GM04503 (cell line): ENCODE measurements around the gene TBX4.

Experiments
- DNase-seq: peaks from one replicate; pipeline ENCODE4 v3.0.0-alpha.2; 2012; ENCODE audit warnings: low read depth

Gene TBX4

DNA sequence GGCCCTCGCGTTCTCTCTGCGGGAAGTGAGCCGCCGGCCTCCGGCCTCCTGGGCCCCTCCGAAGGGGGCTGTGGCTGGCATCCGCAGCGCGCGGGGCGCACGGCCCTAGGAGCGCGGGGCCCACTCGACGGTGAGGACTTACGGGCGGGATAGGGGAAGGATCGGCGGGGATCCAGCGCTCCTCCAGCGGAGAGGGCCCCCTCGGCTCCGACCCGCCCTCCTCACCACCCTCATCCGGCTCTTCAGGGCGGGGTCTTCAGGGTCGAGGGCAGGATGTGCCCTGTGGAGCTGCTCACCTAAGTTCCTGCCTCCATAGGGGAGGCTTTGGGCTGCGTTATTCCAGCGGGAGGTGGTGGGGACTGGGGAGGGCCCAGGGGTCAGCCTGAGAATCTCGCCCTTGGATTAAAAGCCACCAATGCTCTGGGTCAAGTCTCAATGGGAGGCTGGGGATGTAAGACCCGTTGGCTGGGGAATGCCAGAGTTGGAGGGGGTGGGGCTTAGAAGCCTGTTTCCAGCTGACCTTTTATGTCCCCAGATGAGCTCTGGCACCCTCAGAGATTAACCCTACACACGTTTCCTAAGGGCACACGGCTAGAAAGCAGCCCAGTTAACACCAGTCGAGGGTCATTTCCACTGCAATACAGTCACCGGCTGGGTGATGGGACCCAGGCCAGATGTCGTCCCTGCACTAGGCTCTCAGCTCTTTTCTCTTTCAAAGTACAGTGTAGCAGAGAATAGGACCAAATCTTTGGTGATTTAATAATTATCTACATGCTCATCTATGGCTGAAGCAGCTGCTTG, 39.2 kb upstream of the TBX4 start:
- DNase-seq, result no peak

DNA sequence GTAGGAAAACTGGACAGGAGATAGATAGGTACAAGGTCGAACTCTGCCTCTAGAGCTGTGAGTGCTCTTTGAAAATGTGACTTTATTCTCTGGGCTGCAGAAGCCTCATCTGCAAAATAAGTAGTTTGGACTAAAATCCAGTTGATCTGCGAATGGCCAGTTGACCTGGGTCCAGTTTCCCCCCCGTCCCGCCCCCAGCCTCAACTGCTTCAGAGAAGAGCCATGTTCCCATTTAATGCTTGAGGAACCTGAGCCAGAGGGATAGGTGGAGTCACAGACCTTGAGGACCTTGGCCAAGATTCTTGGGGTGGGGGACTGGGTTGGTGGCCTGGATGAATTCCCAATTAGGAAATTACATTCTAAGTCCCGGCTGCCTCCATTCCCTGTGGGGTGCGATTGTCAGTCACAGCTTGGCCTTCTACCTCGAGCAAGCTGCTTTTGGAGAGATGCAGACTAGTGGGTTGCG, 38.5 kb upstream of the TBX4 start:
- no peak for DNase-seq

DNA sequence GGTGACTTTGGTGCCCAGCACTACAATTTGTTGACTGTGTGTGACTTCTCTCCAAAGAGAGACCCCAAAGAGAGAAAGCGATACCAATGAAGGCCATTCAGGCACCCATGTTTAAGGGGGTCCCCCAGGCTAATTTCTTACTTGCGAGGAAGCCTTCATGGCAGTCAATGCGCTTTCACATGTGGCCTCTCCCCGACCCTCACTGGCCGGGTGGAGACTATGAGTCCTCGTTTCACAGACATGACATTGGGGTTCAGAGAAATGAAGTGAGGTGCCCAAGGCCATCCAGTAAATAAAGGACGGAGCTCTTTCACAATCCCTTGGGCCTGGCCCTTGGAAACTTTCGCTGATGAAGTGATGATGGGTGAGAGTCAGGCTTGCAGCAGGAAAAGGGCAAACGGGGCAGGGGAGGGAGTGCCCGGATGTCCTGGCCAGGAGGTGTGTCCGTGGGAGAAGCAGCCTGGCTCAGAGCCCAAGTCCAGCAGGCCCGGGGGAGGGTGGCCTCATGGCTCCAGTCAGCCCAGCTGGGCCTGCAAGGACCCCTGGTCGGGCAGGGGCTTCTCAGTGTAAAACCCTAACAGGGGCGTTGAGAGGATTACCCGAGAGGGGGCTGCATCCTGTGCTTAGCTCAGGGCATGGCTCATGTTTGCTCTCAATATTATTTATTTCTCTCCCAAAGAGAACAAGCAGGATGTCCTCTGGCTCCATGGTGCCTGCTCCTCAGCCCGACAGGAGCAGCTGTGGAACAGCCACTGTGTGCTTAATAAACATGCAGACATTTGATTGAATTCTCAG, 37.9 kb upstream of the TBX4 start:
- no peak for DNase-seq

DNA sequence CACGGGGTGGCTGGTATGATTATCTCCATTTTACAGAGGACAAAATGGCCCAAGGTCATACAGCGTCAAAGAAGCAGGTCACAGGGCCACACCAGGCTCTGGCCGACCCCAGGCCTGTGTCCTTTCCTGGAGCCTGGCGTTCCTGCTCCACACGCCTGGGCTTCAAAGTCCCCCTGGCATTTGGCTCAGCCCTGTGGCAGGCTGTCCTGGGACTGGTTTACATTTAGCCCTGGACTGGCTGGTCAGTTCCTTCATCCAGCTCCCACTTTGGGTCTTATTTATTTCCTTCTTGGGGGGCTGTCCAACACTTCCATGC, 37.3 kb upstream of the TBX4 start:
- DNase-seq, result no peak

DNA sequence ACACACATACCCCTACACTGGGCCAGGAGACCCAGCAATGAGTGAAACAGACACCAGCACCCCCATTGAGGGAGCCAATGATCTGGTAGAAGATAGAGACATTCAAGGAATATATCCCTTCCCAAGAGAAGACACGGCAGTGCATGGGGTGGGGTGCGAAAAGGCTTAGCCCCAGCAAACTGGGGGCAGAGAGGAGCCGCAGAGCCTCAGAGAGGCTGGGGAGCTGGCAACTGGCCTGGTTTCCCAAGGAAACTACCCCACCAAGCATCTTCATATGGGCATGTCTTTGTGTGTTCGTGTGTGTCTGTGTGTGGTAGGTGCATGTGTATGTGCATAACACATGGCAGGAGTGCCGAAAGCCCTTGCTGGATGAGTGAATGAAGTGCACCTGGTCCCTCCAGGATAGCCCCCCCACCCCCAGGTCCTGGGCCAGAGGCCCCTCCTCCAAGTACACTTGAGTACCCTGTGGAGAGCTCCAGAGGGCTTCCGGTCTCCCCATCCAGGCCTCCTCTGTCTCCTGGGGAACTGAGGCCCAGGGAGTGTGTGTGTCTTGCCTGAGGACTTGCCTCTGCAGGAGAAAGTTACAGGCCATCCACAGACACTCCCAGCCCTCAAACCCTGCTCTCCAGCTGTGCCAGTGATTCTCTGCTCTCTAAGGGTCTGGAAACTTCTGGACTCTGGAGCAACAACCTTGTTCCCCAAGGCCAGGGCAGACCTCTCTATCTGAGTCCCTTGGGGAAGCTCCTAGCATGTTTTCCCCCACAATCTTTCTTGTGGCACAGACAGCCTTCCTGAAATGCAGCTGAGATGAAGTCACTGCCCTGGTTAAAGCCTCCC, 36.6 kb upstream of the TBX4 start:
- no peak for DNase-seq

DNA sequence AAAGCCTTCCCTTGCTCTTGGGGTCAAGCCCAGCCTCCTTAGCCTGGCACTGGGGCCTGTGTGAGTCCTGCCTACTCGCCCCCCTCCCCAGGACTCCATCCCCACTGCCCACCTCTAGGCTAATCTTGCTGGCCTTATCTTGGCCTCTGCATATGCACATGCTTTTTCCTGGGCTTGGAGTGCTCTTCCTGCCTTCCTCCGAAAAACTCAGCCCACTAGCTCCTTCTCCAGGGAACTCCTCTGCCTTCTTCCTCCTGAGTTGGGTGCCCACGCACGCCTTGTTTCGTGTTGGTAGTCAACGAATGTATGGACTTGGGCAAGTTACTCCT, 36.0 kb upstream of the TBX4 start:
- DNase-seq, result no peak

DNA sequence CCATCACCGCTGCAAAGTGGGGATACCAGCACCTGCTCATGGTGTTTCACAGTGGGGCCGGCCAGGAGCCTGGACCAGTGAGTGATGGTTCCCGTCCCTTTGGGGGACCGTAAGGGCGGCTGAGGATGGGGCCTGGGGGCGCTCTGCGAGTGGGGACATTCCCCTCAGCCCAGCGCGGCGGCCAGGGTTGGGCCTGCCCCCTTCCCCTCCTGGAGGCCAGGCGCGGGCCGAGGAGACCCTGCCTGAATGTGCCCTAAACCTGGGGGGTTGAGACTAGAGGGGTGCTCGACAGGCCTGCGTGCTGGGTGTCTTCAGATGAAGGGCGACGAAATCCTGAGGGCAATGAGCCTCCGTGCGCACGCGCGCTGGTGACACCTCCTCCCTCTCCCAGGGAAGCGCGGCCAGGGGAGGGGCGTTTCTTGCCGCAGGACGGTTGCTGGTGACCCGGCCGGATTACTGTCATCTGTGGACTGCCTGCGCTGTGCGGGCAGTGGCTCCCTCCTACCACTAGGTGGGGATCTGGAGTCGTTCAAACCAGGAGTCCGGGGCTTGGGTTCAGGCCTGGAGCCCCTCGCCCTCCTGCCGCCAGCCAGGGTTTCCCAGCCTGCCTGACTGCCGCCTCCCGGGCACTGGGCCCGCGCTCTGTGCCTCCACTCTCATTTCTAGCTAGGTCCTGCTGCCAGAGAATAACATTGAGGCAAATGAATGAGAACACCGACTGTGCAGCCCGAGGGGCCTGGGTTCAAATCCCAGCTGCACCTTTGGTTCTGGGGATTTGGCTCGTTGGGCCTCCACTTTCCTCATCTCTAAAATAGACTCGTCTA, 35.5 kb upstream of the TBX4 start:
- no peak for DNase-seq

DNA sequence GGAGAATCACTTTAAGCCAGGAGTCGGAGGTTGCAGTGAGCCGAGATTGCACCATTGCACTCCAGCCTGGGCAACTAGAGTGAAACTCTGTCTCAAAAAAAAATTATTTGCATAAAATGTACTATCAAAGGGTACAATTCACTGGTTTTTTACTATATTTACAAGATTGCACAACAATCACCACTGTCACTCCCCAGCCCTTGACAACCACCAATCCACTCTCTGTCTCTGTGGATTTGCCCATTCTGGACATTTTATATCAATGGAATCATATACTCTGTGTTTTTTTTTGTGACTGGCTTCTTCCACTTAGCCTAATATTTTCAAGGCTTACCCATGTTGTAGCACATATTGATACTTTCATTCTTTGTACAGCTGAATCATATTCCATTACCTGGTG, 33.8 kb upstream of the TBX4 start:
- no peak for DNase-seq

DNA sequence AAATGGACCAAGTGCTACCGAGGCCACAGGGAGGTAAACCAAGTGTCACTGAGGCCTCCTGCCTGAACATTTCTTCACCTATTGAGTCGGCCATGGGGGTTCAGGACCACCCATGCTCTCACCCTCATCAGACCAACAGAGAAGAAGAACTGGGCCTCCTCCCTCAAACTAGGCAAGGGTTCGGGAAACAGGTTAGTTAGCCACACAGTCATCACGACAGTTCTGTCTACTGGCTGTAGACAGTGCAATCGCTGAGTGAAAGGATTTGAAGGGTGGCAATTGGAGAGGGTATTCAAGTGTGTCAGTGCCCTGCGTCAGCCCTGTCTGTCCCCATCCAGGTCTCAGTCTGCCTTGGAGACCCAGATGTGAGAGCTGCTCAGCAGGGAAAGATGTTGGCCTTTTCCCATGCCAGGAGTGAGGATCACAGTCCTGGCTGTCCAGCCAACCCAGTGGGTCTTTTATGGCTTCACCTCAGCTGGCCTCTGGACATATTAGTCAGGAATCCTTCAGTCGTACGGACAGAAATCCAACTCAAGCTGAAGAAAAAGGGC, 32.7 kb upstream of the TBX4 start:
- no peak for DNase-seq

DNA sequence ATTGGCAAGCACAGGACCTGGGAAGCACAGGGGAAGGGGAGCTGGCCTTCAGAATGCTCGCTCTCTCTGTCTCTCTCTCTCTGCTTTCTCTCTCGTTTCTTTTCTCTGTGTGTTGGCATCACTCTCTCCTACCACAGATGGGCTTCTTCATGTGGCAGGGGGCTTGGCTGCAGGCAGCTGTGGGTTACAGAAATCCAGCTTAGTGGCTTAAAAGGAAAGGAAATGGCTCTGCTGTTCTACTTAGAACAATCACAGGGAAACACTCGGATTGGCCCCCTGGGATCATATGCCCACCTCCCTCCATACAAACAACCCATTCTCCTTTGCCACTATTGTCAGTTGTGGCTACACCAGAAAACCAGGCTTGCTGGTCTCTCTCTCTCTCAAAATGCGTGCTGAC, 32.2 kb upstream of the TBX4 start:
- DNase-seq, result no peak

DNA sequence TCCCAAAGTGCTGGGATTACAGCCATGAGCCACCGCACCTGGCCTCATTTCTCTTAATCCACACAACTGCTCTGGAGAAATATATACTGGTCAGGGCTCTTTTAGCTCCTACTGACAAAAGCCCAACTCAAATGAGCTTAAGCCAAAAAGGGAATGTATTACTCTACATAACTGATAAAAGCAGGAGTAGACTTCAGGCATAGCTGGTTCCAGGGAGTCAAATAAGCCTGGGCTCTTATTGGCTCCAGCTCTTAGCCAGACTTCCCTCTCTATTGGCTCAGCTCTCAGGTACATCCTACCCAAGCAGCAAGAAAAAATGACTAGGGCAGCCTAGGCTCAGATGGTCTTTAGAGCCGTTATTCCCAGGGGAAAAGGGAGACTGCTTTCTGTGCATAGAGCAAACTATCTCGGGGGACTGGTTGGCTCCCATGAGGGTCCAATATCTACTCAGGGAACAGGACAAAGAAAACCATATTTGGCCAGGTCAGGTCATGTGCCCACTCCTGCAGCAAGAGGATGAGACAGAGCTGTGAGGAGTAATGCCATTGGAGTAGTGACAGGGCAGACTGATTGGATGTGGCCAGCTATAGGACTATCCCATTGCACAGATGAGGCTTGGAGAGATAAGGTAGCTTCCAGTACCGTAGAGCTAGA, 31.4 kb upstream of the TBX4 start:
- DNase-seq, result no peak

DNA sequence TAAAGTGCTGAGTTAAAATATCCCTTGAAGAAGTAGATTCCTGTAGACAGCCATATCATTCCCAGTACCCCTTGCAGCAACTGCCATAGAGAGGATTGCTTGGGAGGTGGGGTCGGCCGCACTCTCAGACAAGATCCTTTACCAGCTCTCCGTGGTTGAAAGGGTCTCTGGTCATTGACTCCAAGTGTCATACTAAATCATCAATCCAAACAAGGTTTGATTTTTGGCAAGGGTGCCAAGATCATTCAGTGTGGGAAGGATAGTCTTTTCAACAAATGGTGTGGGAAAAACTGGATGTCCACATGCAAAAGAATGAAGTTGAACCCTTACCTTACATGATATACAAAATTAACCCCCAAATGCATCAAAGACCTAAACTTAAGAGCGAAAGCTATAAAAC, 30.8 kb upstream of the TBX4 start:
- DNase-seq, result no peak

DNA sequence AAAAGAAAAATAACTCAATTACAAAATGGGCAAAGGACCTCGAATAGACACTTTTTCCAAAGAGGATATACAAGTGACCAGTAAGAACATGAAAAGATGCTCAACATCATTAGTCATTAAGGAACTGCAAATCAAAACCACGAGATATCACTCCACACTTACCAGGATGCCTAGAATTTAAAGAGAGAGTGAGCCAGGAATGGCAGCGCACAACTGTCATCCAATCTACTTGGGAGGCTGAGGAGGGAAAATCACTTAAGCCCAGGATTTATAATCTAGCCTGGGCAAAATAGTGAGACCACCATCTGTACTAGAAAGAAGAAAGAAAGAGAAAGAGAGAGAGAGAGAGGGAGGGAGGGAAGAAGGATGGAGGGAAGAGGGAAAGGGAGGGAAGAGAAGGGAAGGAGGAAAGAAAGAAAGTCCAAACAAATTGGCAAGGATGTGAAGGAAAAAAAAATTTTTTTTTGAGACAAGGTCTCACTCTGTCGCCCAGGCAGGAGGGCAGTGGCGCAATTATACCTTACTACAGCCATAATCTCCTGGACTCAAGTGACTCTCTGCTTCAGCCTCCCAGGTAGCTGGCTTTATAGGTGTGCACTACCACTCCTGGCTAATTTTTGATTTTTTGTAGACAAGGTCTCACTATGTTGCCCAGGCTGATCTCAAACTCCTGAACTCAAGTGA, 30.0 kb upstream of the TBX4 start:
- no peak for DNase-seq

DNA sequence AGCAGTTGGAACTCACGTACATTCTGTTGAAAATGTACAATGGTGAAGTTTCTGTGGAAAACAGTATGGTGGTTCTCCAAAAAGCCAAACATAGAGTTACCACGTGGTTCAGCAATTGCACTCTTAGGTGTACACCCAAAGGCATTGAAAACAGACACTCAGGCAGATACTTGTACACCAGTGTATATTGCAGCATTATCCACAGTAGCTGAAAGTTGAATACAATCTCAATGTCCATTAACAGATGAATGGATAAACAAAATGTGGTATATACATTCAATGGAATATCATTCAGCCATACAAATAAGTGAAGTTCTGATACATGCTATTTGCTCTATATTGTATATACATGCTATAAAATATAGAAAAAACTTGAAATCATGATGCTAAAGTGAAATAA, 29.4 kb upstream of the TBX4 start:
- no peak for DNase-seq

DNA sequence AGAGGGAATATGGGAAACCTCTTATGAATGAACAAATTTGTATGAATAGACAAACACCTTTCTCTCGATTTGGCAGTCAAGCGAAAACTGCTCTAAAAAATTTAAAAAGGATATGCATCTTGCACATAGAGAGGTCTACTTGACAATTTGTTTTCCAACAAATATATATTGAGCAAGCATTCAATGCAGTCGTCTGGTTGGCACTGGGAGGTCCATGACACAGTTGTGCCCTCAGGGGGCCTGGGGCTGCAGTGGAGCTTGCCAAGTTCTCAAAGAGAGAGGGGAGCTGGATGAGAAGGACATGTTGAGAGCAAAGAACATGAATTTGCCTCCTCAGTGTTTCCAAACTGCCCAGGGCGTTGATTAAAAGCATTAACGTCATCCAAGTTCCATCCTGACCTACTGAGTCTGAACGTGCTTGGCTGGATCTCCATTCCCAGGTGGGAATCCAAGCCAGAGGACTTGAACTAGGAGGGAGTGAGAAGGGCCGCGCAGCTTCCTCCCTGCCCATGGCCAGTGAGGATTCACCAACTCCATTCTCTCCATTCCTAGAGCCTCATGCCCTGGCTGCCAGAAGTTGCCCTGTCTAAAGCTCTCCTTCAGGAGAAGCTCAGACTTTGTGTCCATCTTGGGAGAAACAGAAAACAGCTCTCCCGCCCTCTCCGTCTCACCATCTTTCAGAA, 28.1 kb upstream of the TBX4 start:
- no peak for DNase-seq

DNA sequence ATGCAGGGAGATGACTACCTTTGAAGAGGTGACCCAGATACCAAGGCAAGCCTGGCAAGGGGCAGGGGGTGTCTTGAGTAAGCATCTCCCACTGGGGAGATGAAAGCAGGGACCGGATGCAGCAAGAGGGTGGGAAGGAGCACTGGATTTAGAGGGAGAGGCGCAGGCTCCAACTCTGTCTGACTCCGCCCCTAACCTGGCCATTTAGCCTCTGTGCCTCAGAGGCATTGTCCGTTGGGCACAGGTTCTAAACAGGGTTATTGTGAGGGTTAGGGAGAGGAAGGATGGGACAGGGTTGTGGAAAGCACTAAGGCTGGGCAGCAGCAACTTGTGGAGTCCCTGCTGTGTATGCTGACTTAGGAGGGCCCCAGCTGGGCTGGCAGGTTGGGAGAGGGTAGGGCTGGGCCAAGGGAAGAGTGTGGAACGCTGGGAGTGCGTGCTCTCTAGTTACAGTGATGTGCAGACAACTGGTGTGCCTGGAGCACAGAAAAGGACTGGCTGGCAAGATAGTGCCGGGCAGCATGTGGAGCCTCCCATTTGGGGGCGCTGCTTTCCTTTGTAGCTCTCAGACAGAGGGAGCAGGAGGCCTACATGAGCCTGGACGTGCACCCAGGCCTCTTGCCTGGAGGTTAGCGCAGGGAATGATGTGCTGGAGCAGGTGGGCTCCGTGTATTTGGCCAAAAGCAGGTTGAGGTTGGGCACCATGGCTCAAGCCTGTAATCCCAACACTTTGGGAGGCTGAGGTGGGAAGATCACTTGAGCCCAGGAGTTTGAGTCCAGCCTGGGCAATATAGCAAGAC, 26.3 kb upstream of the TBX4 start:
- no peak for DNase-seq

DNA sequence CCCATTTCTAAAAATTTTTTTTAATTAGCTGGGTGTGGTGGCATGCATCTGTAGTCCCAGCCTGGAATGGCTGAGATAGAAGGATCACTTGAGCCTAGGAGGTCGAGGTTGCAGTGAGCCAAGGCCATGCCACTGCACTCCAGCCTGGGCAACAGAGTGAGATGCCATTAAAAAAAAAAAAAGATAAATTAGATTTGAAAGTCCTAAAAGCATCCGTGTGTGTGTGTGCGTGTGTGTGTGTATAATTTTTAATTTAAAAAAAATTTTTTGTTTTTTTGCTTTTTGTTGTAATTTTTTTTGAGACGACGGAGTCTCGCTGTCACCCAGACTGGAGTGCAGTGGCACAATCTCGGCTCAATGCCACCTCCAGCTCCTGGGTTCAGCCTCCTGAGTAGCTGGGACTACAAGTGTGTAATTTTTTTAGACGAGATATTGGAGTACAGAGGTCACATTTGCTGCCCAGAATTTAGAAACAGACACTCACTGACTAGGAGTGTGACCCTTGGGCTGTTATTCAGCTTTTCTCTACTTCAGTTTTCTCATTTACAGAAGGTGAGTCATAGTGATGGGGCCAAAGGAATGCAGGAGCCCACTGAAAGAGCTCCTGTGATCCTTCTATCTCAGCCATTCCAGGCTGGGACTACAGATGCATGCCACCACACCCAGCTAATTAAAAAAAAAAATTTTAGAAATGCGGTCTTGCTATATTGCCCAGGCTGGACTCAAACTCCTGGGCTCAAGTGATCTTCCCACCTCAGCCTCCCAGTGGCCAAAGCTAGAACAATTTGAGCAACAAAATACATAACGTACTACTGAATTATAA, 25.5 kb upstream of the TBX4 start:
- peak; percentile 51 for DNase-seq

DNA sequence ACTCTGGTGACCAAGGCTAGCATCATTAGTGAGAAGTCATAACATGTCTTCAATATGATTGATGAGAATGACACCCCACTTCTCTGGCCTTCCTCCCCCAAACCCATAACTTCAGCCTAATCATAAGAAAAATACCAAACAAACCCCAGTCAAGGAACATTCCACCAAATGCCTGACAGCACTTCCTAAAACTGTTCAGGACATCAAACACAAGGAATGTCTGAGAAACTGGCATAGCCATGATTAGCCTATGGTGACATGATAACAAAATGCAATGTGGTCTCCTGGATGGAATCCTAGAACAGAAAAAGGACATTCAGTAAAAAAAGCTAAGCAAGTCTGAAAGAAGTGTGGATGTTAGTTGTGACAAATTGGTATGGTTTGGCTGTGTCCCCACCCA, 24.7 kb upstream of the TBX4 start:
- no peak for DNase-seq
